Osteoblast (primary cell): Measurements from ENCODE around the gene BAIAP3. TPM values are rescaled to one million over a fixed set of nuclear protein-coding genes. Genes with fewer than 3 reads are reported as not detected.

ENCODE experiments used
- DNase-seq: peaks from one replicate; pipeline ENCODE4 v3.0.0; 2011; ENCODE audit warnings: low spot score, mixed read lengths; ENCODE audit not compliant: insufficient read length; ENCODE audit errors: missing footprints
- H2AFZ ChIP-seq: 2 replicates; pipeline ENCODE4 v1.6.0; 2011; ENCODE audit warnings: mild to moderate bottlenecking, low read length
- H3K27ac ChIP-seq: 2 replicates; pipeline ENCODE4 v1.5.1; 2011; ENCODE audit warnings: mild to moderate bottlenecking, low read depth, low read length, moderate library complexity
- H3K27me3 ChIP-seq: 2 replicates; pipeline ENCODE4 v1.6.0; 2012; ENCODE audit warnings: mild to moderate bottlenecking, control low read depth, inconsistent platforms, low read length, moderate library complexity; ENCODE audit not compliant: insufficient read depth
- H3K36me3 ChIP-seq: 2 replicates; pipeline ENCODE4 v1.5.1; 2011; ENCODE audit warnings: mild to moderate bottlenecking, low read length, control low read depth, moderate library complexity; ENCODE audit not compliant: insufficient read depth
- H3K4me1 ChIP-seq: 2 replicates; pipeline ENCODE4 v1.5.1; 2011; ENCODE audit warnings: mild to moderate bottlenecking, low read length, control low read depth, moderate library complexity; ENCODE audit not compliant: insufficient read depth
- H3K4me2 ChIP-seq: 2 replicates; pipeline ENCODE4 v1.6.0; 2011; ENCODE audit warnings: mild to moderate bottlenecking, low read length; ENCODE audit not compliant: insufficient read depth
- H3K4me3 ChIP-seq: fragments of 200-600 bp; sonication (generic); 3 replicates; pipeline ENCODE4 v1.5.1; 2012; ENCODE audit warnings: mild to moderate bottlenecking, low read length, inconsistent platforms; ENCODE audit not compliant: insufficient read depth
- H3K79me2 ChIP-seq: 2 replicates; pipeline ENCODE4 v1.6.0; 2012; ENCODE audit warnings: mild to moderate bottlenecking, low read length, control low read depth, inconsistent platforms; ENCODE audit not compliant: insufficient read depth
- H3K9me3 ChIP-seq: 2 replicates; pipeline ENCODE4 v1.5.1; 2011; ENCODE audit warnings: low read depth, low read length, control low read depth
- H4K20me1 ChIP-seq: 2 replicates; pipeline ENCODE4 v1.6.0; 2012; ENCODE audit warnings: mild to moderate bottlenecking, low read length, control low read depth; ENCODE audit not compliant: insufficient read depth
- total RNA-seq: library from RNA; depleted of rRNA; stranded (reverse); fragments of >200 nt; gene quantifications from 2 replicates; pipeline ENCODE4 v1.2.3, GENCODE V29; 2012
- TF ChIP-seq, protein P1 (sequence below): IDR thresholded peaks from 2 replicates; pipeline ENCODE4 v1.5.1; 2011; ENCODE audit warnings: mild to moderate bottlenecking, low read depth, low read length, moderate library complexity; ENCODE audit errors: extremely low read depth

Gene BAIAP3
- total RNA-seq, 1 donor, result under 0.01 TPM

DNA sequence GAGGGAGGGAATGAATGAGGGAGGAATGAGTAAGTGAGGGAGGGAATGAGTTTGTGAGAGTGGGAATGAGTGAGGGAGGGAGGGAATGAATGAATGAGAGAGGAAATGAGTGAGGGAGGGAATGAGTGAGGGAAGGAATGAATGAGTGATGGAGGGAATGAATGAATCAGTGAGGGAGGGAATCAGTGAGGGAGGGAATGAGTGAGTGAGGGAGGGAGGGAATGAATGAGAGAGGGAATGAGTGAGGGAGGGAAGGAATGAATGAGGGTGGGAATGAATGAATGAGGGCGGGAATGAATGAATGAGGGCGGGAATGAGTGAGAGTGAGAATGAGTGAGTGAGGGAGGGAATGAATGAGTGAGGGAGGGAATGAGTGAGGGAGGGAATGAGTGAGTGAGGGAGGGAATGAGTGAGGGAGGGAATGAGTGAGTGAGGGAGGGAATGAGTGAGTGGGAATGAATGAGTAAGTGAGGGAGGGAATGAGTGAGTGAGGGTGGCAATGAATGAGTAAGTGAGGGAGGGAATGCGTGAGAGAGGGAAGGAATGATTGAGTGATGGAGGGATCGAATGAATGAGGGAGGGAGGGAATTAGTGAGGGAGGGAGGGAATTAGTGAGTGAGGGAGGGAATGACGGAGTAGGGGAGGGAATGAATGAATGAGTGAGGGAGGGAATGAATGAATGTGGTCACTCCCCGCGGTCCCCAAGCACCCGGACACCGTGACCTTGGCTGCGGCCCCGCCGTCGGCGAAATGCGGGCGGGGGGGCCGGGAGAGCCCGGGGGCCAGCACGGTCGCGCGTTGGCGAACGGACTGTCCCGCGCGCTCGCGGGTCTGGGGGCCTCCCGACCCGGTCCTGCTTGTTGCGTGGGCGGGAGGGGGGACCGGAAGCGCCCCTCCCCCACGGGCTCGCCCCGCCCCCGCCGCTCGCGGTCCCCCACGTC lies 25.1 kb upstream of the BAIAP3 start:
- Histone ChIP-seq H3K4me3 (peak overlapping the region; percentile 81), H2AFZ (peak overlapping the region; percentile 77), H3K79me2 (peaks cover 35% of the 10 kb centered on the region), H3K27ac (no peak overlapping the region), H3K27me3 (no peaks in the 10 kb centered on the region), H3K9me3 (no peaks in the 10 kb centered on the region), H3K4me2 (peak overlapping the region; percentile 43), H3K4me1 (peaks cover 23% of the 10 kb centered on the region), H3K36me3 (no peaks in the 10 kb centered on the region), H4K20me1 (peaks cover 32% of the 10 kb centered on the region)
- DNase-seq, result no peak
- TF ChIP-seq, protein P1, sequence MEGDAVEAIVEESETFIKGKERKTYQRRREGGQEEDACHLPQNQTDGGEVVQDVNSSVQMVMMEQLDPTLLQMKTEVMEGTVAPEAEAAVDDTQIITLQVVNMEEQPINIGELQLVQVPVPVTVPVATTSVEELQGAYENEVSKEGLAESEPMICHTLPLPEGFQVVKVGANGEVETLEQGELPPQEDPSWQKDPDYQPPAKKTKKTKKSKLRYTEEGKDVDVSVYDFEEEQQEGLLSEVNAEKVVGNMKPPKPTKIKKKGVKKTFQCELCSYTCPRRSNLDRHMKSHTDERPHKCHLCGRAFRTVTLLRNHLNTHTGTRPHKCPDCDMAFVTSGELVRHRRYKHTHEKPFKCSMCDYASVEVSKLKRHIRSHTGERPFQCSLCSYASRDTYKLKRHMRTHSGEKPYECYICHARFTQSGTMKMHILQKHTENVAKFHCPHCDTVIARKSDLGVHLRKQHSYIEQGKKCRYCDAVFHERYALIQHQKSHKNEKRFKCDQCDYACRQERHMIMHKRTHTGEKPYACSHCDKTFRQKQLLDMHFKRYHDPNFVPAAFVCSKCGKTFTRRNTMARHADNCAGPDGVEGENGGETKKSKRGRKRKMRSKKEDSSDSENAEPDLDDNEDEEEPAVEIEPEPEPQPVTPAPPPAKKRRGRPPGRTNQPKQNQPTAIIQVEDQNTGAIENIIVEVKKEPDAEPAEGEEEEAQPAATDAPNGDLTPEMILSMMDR, result no peak

GRCh38 chr16:1308977-1309885 lies 24.2 kb upstream of the BAIAP3 start, which contains the start of gene UBE2I:
TSS of gene UBE2I (plus strand) at chr16:1309636. CDS start at chr16:1314031, 4,395 bp downstream.
- H3K27me3 ChIP-seq, result no peaks in the 10 kb centered on the region
- H2AFZ ChIP-seq, result peak within 1 kb of the TSS; percentile 99
- H3K36me3 ChIP-seq, result peaks cover 3% of the 10 kb centered on the region
- H4K20me1 ChIP-seq, result peaks cover 41% of the 10 kb centered on the region
- H3K4me1 ChIP-seq, result peaks cover 23% of the 10 kb centered on the region
- peaks cover 44% of the 10 kb centered on the region for H3K79me2 ChIP-seq
- H3K27ac ChIP-seq, result peak within 1 kb of the TSS; percentile 99
- no peaks in the 10 kb centered on the region for H3K9me3 ChIP-seq
- H3K4me3 ChIP-seq, result peak within 1 kb of the TSS; percentile 81
- DNase-seq, result peak; percentile 99
- TF ChIP-seq, protein P1, result no peak
- H3K4me2 ChIP-seq, result peak within 1 kb of the TSS; percentile 94

DNA sequence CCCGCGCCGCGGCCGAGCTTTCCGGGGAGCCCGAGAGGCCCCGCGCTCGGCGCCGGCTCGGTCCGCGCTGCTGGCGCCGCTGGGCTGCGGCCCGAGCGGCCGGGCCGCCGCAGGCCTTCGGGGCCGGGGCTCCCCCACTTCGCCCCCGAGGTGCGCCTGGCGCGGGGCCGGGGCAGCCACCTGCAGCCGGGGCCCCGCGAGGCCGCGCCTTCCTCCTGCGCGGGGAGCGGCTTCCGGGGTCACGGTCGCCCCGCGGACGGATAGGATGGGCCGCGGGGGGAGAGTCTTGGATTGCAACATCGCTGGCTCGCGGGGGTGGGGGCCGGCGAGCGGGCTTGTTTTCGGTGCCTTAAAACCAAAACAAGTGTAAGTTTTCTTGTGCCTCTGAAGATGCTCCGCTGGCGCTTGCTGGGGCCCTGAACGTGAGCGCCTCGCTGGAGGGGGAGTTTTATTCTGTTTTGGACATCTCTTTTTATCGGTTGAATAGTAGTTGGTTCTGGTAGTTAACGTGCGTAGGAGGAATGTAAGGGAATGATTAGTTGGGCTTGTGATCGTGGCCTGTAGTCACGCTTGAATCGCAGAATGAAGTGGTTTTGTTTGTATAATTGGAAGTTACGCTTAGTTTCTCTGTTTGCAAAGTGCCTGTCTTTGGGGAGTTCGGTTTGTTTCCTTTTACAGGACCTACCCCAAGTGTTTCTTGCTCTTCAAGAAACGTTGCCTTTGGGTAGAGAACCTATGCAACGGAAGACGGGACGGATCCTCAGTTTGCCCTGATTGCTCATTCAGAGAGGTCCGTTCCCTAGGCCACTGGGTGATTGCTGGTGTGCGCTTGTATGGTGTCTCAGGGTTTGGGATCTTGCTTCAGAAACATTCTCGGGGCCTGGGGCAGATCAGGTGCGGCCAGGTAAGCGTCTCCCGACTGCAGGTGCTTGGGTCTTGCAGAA lies 23.3 kb upstream of the BAIAP3 start:
- peak; percentile 95 for DNase-seq
- peak overlapping the region; percentile 14 for H3K27ac ChIP-seq

More for the DNA sequence above, 23.3 kb upstream of the BAIAP3 start:
- H4K20me1 ChIP-seq, result peaks cover 50% of the 10 kb centered on the region
- TF ChIP-seq, protein P1, result no peak
- peak overlapping the region; percentile 94 for H3K4me2 ChIP-seq
- peaks cover 23% of the 10 kb centered on the region for H3K4me1 ChIP-seq
- no peaks in the 10 kb centered on the region for H3K9me3 ChIP-seq
- no peaks in the 10 kb centered on the region for H3K27me3 ChIP-seq
- peaks cover 53% of the 10 kb centered on the region for H3K79me2 ChIP-seq
- H3K36me3 ChIP-seq, result peaks cover 9% of the 10 kb centered on the region
- H3K4me3 ChIP-seq, result peak overlapping the region; percentile 81
- H2AFZ ChIP-seq, result peak overlapping the region; percentile 34
